ENCODE results near the gene MOK.
"Not testable (repeated sequence)": the region's sequence is repeated elsewhere in the genome, so short reads cannot be mapped to it uniquely, and the experiment has no call there.

The MOK gene

DNA sequence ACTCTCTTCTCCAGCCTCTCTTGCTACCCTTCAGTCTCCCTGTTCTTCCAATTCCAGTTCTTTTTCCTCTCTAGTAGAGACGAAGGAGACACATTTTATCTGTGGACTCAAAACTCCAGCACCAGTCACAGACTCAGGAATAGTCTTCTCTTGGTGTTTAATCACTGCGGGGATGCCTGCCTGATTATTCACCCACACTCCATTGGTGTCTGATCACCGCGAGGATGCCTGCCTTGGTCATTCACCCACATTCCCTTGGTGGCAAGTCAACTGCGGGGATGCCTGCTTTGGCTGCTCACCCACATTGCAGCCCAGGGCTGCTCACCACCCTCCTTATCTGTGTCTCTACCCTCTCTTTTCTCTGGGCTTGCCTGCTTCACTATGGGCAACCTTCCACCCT lies 64.5 kb downstream of the MOK start:
- DNase-seq: not testable (repeated sequence)

DNA sequence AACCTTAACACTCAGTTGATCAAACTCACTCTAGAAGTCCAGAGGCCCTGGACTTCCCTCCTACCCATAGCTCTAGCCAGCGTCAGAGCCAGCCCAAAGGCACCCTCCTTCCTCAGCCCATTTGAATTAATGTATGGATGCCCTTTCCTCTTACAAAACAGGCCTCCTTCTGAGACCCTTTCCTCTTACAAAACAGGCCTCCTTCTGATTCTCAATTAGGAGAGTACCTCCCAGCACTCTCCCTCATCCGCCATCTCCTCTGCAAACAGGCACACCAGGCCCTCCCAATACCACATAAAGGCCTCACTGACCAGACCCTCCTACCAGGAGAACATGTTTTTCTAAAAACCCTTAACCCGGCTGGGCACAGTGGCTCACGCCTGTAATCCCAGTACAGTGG lies 65.7 kb downstream of the MOK start:
- no peak for DNase-seq

- no peak for DNase-seq
Observed at GRCh38 chr14:102238766-102239165, 66.2 kb downstream of the MOK start.

GRCh38 chr14:102238131-102238530 lies 66.8 kb downstream of the MOK start:
- no peak for DNase-seq

DNA sequence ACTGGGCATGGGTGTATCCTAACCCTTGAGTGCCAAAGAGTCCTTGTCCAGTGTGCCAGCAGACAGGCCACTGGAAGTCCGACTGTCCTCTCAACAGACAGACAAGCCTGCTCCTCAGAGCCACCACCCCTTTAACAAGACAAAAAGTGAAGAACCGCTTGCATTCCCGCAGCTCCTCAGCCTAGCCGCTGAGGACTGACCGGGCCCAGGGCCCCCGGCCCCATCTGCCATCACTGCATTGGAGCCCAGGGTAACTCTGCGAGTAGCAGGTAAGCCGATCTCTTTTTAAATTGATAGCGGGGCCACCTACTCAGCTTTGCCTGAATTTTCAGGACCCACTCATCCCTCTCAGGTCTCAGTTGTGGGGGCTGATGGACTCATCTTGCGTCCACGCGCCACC lies 68.9 kb downstream of the MOK start:
- no peak for DNase-seq

GRCh38 chr14:102235275-102235897 lies 69.6 kb downstream of the MOK start:
- peak; percentile 72 to 86 (median 75) for DNase-seq

GRCh38 chr14:102234331-102235264 lies 70.4 kb downstream of the MOK start:
- DNase-seq: no peak

GRCh38 chr14:102233081-102233480 lies 71.9 kb downstream of the MOK start:
- DNase-seq: no peak

DNA sequence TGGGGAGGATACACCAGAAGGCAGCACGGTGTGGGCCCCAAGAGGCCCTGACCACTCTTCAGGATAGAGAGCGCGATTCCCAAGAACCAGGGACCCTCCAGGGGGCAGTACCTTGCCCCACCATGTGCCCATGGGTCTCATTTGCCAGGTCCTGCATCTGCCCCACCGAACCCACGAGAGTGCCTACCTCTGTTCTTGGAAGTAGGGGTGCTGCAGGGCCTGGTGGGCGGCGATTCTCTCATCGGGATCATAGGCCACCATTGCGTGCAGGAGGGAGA lies 72.7 kb downstream of the MOK start:
- no peak for DNase-seq

DNA sequence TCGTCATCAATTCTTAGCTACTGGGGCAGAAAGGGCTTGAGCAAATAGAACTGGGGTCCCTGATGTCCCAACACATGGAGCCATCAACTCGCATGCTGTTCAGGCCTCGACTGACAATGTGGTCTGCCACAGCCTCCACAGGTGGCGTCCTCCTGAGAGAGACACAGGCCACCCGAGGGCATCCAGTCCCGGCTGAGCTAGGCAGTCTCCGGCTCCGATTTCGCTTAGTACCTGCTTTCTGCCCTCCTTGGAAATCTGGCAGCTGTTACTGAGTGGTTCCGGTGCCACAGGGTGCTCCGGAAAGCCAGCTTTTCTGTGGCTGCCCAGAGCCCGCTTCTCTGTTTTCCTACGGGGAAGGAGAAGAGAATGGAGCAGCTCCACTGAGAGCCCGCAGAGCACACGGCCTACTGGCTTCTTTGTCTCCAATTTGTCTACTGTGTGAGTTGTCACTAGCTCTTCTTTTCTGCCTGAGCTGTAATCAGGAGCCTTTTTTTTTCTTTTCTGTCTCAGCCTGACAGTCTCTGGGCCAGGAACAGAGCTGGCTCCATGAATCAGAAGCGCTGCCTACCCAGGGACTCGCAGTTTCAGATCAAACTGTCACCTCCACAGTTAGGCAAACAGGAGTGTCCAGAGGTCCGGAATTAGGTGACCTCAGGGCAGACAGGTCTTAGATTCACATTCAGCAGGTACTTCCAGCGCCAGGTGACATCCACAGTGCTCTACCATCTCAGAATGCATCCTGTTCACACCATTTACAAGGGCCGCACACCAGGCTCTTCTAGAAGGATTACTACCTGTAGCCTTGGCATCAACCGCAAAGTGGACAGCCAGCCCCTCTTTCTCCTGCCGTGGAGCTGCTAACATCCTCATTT lies 73.3 kb downstream of the MOK start:
- no peak for DNase-seq

- no peak for DNase-seq
Observed at GRCh38 chr14:102230481-102231210, 74.3 kb downstream of the MOK start.

DNA sequence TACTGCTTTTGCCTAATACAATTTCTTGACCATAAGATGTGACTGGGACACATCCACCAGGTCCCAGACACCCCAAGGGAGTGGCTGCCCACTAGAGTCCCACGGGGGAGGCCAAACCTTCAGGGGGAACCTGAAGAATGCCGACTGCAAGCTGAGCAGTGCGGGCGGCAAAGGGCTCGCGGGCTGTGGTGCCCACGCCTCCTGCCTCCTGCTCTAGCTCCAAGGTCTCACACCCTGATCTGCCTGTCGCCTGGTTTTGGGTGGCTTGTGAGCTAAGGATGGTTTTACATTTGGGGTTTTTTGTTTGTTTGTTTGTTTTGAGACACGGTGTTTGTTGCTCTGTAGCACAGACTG lies 75.2 kb downstream of the MOK start:
- DNase-seq: no peak

GRCh38 chr14:102229071-102229738 lies 75.8 kb downstream of the MOK start:
- no peak for DNase-seq

DNA sequence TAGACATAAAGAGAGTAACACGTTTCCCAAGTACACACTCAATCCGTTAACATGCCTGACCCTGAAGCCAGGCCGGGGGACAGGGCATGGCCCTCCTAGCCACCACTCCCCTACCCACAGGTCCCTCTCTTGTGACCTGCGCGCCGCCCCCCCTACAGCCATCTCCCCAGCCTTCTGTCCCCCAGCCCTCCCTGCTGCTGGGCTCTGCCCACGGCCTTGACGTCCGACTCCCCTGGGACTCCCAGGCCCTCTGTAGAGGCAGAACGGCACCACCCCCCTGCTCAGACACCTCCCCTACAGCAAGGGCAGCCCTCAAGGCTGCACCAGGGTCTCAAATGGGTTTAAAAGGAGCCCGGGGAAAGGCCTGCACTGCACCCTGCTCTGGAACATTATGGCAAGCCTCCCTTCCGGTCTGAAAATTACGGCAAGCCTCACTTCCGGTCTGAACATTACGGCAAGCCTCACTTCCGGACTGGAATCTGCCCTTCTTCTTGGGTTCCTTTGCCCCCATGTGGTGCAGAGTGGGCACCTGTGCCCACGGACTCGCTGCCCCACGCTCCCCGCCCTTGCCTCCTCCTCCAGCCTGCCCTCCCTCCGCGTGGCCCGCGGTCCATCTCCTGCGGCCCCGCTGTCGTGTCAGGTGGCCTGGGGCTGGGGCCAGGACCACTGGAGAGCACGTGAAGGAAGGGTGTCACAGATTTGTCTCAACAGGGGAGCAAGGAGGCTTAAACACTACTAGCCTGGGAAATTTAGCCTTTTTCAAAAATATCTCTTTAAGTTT lies 77.6 kb downstream of the MOK start:
- DNase-seq: no peak

- no peak for DNase-seq
Observed at GRCh38 chr14:102226356-102227125, 78.4 kb downstream of the MOK start.

DNA sequence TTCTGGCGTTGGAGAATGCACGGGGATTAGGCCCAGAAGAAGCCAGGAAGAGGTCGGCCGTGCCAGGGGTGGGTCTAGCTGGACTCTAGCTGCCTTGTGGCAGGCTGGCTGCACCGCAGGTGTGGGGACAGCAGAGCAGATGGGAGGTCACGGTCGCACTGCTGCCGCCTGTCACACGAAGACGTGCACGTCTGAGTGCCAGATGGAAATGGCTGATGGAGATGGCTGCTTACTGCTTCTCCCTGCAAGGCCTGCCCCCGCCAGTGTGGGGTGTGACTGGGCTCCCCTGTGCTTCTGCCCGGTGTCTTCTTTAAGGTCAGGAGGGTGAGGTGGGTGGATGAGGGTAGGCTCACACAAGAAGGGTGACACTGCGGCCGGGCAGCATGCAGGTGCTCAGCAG lies 79.0 kb downstream of the MOK start:
- DNase-seq: no peak

DNA sequence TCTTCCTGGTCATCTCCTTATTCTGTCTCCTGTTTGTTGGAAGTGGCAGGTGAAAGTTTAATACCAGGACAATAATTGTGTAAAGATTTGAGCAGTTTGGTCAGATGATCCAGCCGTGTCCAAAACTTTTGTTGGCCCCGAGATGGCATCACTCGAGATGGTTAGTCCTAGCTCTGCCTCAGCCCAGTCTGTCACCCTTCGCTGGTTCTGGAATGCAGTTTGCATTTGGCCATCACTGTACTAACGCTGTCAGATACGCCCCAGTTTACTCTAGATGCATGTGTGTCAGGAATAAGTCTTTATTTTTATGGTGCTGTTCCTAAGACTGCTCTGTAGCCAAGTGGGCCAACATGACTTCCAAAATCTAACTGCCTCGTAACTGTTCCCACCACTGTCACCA lies 79.6 kb downstream of the MOK start:
- no peak for DNase-seq

- DNase-seq: no peak
Observed at GRCh38 chr14:102223682-102224081, 81.3 kb downstream of the MOK start.

GRCh38 chr14:102222751-102223150 lies 82.2 kb downstream of the MOK start:
- DNase-seq: no peak

DNA sequence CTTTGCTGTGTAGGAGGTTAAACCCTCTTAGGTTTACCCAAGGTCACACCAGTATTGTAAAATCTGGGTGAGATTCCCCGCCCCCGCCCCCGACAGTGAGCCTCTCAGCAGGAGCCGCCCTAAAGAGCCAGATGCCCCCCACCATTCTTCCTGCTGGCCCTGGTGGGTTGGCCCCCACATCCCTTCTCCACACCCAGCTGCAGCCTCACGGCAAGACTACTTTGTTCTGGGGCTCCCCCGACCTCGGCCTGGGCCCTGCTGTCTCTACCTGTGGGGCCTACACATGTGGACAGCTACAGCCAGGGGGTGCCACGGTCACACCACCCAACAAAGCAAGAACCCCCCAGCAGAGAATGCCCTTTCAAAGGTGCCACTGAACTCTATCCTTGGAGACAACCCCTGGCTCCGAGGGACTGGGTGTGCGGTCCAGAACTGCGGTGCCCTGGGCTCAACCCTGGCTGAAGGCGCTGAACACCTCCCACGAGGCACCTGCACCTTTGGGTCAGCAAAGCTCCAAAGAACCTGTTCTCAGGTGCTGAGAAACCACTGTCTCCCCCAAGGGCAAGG lies 82.9 kb downstream of the MOK start:
- no peak for DNase-seq
